ENCODE results near the gene SALL1. TPM values are rescaled to one million over a fixed set of nuclear protein-coding genes. Genes with fewer than 3 reads are reported as not detected.

SALL1 gene
- total and polyA plus RNA-seq, 2 experiments from 2014 or later = 9.4 to 22.7 TPM

GRCh38 chr16:51180719-51181502, 29.8 kb upstream of the SALL1 start:
- ATAC-seq (peak; percentile 71), DNase-seq (ENCODE audit: low spot score) (no peak)
- Histone ChIP-seq H2AFZ (no peak overlapping the region), H3K9me2 (ENCODE audit: insufficient read depth) (peaks cover 6% of the 10 kb centered on the region; the same call in 1 of the 2 replicates), H3K27ac (ENCODE audit: low read depth) (peak overlapping the region; percentile 94), H3F3A (replicated peaks; ENCODE audit: low read depth) (peaks cover 10% of the 10 kb centered on the region), H3K4me1 (ENCODE audit: insufficient read depth) (peaks cover 43% of the 10 kb centered on the region), H3K79me2 (replicated peaks; ENCODE audit: insufficient read depth) (no peaks in the 10 kb centered on the region), H3K4me3 (peak overlapping the region; percentile 24), H4K20me1 (replicated peaks; ENCODE audit: insufficient read depth) (no peaks in the 10 kb centered on the region), H3K27me3 (ENCODE audit: insufficient read depth) (no peaks in the 10 kb centered on the region), H3K4me2 (peak overlapping the region; percentile 64), H3K36me3 (ENCODE audit: insufficient read depth) (no peaks in the 10 kb centered on the region)
- peak overlapping the region; percentile 96 for H3K27ac Mint-ChIP-seq
- TF ChIP-seq NANOG (IDR thresholded peaks at IDR 0.05; ENCODE audit: borderline replicate concordance) (0 out of 2 replicates have a peak, but pooled peaks have one; percentile 42), STAT1 (IDR thresholded peaks at IDR 0.05; ENCODE audit: unreplicated experiment) (no peak)
- TF ChIP-seq, protein P1, sequence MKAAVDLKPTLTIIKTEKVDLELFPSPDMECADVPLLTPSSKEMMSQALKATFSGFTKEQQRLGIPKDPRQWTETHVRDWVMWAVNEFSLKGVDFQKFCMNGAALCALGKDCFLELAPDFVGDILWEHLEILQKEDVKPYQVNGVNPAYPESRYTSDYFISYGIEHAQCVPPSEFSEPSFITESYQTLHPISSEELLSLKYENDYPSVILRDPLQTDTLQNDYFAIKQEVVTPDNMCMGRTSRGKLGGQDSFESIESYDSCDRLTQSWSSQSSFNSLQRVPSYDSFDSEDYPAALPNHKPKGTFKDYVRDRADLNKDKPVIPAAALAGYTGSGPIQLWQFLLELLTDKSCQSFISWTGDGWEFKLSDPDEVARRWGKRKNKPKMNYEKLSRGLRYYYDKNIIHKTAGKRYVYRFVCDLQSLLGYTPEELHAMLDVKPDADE (IDR thresholded peaks at IDR 0.05) = peak; percentile 69
- TF ChIP-seq, protein P2, sequence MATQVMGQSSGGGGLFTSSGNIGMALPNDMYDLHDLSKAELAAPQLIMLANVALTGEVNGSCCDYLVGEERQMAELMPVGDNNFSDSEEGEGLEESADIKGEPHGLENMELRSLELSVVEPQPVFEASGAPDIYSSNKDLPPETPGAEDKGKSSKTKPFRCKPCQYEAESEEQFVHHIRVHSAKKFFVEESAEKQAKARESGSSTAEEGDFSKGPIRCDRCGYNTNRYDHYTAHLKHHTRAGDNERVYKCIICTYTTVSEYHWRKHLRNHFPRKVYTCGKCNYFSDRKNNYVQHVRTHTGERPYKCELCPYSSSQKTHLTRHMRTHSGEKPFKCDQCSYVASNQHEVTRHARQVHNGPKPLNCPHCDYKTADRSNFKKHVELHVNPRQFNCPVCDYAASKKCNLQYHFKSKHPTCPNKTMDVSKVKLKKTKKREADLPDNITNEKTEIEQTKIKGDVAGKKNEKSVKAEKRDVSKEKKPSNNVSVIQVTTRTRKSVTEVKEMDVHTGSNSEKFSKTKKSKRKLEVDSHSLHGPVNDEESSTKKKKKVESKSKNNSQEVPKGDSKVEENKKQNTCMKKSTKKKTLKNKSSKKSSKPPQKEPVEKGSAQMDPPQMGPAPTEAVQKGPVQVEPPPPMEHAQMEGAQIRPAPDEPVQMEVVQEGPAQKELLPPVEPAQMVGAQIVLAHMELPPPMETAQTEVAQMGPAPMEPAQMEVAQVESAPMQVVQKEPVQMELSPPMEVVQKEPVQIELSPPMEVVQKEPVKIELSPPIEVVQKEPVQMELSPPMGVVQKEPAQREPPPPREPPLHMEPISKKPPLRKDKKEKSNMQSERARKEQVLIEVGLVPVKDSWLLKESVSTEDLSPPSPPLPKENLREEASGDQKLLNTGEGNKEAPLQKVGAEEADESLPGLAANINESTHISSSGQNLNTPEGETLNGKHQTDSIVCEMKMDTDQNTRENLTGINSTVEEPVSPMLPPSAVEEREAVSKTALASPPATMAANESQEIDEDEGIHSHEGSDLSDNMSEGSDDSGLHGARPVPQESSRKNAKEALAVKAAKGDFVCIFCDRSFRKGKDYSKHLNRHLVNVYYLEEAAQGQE (IDR thresholded peaks at IDR 0.05; ENCODE audit: unreplicated experiment) = no peak
- no peaks in the 10 kb centered on the region for H3K36me3 Mint-ChIP-seq (ENCODE audit: low read depth)
- H3K4me3 Mint-ChIP-seq = peak overlapping the region; percentile 48
- H3K27me3 Mint-ChIP-seq (ENCODE audit: insufficient read depth, low read depth, poor library complexity) = peaks cover 11% of the 10 kb centered on the region
- peaks cover 64% of the 10 kb centered on the region for H3K4me1 Mint-ChIP-seq
- H3K9me3 Mint-ChIP-seq = no peaks in the 10 kb centered on the region

DNA sequence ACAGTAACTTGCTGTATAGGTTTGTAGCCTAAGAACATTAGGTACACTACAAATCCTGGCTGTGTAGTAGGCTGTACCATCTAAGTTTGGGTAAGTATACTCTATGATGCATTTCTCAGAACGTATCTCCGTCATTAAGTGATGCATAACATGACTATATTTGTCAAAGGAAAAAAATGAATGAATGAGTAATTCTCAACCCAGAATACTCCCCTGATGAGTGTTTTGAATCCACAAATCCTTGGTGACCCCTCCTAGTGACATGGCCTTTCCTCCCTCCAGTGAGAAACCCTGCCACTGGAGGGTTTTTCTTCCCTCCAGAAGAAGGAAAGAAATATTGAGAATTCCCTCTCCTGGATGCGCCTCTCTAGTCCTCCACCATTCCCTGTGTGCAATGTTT, 24.0 kb upstream of the SALL1 start:
- Histone ChIP-seq H4K20me1 (replicated peaks; ENCODE audit: insufficient read depth) (no peaks in the 10 kb centered on the region), H3F3A (replicated peaks; ENCODE audit: low read depth) (no peaks in the 10 kb centered on the region), H3K4me3 (no peak overlapping the region), H3K36me3 (ENCODE audit: insufficient read depth) (no peaks in the 10 kb centered on the region), H3K4me2 (no peak overlapping the region), H2AFZ (no peak overlapping the region), H3K4me1 (ENCODE audit: insufficient read depth) (peaks cover 16% of the 10 kb centered on the region), H3K9me2 (ENCODE audit: insufficient read depth) (no peaks in the 10 kb centered on the region), H3K27ac (ENCODE audit: low read depth) (no peak overlapping the region), H3K27me3 (ENCODE audit: insufficient read depth) (no peaks in the 10 kb centered on the region), H3K79me2 (replicated peaks; ENCODE audit: insufficient read depth) (no peaks in the 10 kb centered on the region)
- DNase-seq (ENCODE audit: low spot score) (no peak), ATAC-seq (no peak)
- peaks cover 14% of the 10 kb centered on the region for H3K4me1 Mint-ChIP-seq
- H3K27me3 Mint-ChIP-seq (ENCODE audit: insufficient read depth, low read depth, poor library complexity) = peaks cover 6% of the 10 kb centered on the region
- H3K9me3 Mint-ChIP-seq = peaks cover 17% of the 10 kb centered on the region
- no peak overlapping the region for H3K27ac Mint-ChIP-seq
- peaks cover 11% of the 10 kb centered on the region for H3K36me3 Mint-ChIP-seq (ENCODE audit: low read depth)
- H3K4me3 Mint-ChIP-seq = no peak overlapping the region
- no peak for TF ChIP-seq NANOG (IDR thresholded peaks at IDR 0.05; ENCODE audit: borderline replicate concordance)
- TF ChIP-seq JUNB (IDR thresholded peaks at IDR 0.05; ENCODE audit: unreplicated experiment) = no peak
- no peak for TF ChIP-seq ZNF331 (CRISPR knock-in tag; IDR thresholded peaks at IDR 0.05; ENCODE audit: low read depth)
- no peak for TF ChIP-seq ZNF114 (CRISPR knock-in tag; IDR thresholded peaks at IDR 0.05)
- TF ChIP-seq CREB1 (CRISPR knock-in tag; IDR thresholded peaks at IDR 0.05; ENCODE audit: low read depth) = no peak
- no peak for TF ChIP-seq POLR2AphosphoS5 (IDR thresholded peaks at IDR 0.05; ENCODE audit: low read depth)
- TF ChIP-seq CTCF (conservative IDR thresholded peaks at IDR 0.05; ENCODE audit: low read depth in 2 of 2) = no peak
- no peak for TF ChIP-seq EZH2 (IDR thresholded peaks at IDR 0.05; ENCODE audit: low read depth, unreplicated experiment)
